ENCODE results near the gene FAM50A. TPM values are rescaled to one million over a fixed set of nuclear protein-coding genes. Genes with fewer than 3 reads are reported as not detected.

FAM50A gene
- total RNA-seq, 2 experiments from 2014 or later, result 40.9 to 50.0 TPM

- peak; percentile 54 for ATAC-seq
- Mint-ChIP-seq H3K36me3 (ENCODE audit: low read depth) (peaks cover 2% of the 10 kb centered on the region), H3K27me3 (no peaks in the 10 kb centered on the region), H3K27ac (peak within 1 kb of the TSS; percentile 91), H3K4me3 (peak within 1 kb of the TSS; percentile 88), H3K4me1 (peaks cover 5% of the 10 kb centered on the region), H3K9me3 (ENCODE audit: low read depth) (no peaks in the 10 kb centered on the region)
- ChIA-PET POLR2A (no interaction called here), CTCF (interaction anchor here (0.7 to 0.8 kb wide), 3 partner anchors 15 to 76 kb away, joined by 3 to 4 read pairs (median 3); partner anchors contain the start of gene FAM50A)
- intact Hi-C loops (cut with DNase I, micrococcal nuclease), result loop anchor here in 1 of 2 experiments (1.0 to 5.0 kb wide), 3 partner anchors 22 to 46 kb away; partner anchors contain the start of genes GDI1, SLC10A3 and TAFAZZIN
- peak; percentile 66 for DNase-seq
These were observed 14.4 kb downstream of the FAM50A start, which contains the start of gene PLXNA3 for GRCh38 chrX:154458116-154458953. TSS of gene PLXNA3 (plus strand) at chrX:154458281. CDS start at chrX:154460184, 1,903 bp downstream.

- Mint-ChIP-seq H3K9me3 (ENCODE audit: low read depth) (no peaks in the 10 kb centered on the region), H3K4me1 (peaks cover 5% of the 10 kb centered on the region), H3K4me3 (peak overlapping the region; percentile 75), H3K36me3 (ENCODE audit: low read depth) (peaks cover 2% of the 10 kb centered on the region), H3K27me3 (no peaks in the 10 kb centered on the region), H3K27ac (peak overlapping the region; percentile 19)
- peak; percentile 67 for ATAC-seq
- peak; percentile 38 for DNase-seq
- CTCF ChIA-PET, result interaction anchor here (0.7 to 0.8 kb wide), 4 partner anchors 16 to 75 kb away, joined by 3 to 4 read pairs (median 3); partner anchors contain the start of gene FAM50A
- intact Hi-C loops (cut with DNase I, micrococcal nuclease), result loop anchor here in 1 of 2 experiments (1.0 to 5.0 kb wide), 3 partner anchors 22 to 47 kb away; partner anchors contain the start of genes GDI1, SLC10A3 and TAFAZZIN
- POLR2A ChIA-PET, result no interaction called here
These were observed 15.2 kb downstream of the FAM50A start for GRCh38 chrX:154458954-154459778.

- Mint-ChIP-seq H3K36me3 (ENCODE audit: low read depth) (no peaks in the 10 kb centered on the region), H3K4me3 (no peak overlapping the region), H3K9me3 (ENCODE audit: low read depth) (no peaks in the 10 kb centered on the region), H3K4me1 (peaks cover 5% of the 10 kb centered on the region), H3K27me3 (no peaks in the 10 kb centered on the region), H3K27ac (no peak overlapping the region)
- intact Hi-C loops (cut with DNase I, micrococcal nuclease), result loop anchor here in 1 of 2 experiments (2.0 to 5.0 kb wide), 2 partner anchors 23 to 48 kb away; partner anchors contain the start of genes GDI1 and TAFAZZIN
- DNase-seq (no peak), ATAC-seq (no peak)
- CTCF ChIA-PET, result interaction anchor here (1.1 kb wide), 1 partner anchor 40 kb away, joined by 4 read pairs; no protein-coding TSS in a partner anchor
- POLR2A ChIA-PET, result no interaction called here
These were observed 15.9 kb downstream of the FAM50A start for GRCh38 chrX:154459832-154460231.

GRCh38 chrX:154460326-154460725 is 16.4 kb downstream of the FAM50A start:
- peaks cover 5% of the 10 kb centered on the region for H3K4me1 Mint-ChIP-seq
- H3K4me3 Mint-ChIP-seq, result no peak overlapping the region
- no peaks in the 10 kb centered on the region for H3K27me3 Mint-ChIP-seq
- no peak for ATAC-seq
- no peak overlapping the region for H3K27ac Mint-ChIP-seq
- CTCF ChIA-PET, result interaction anchor here (1.0 to 1.1 kb wide), 2 partner anchors 18 to 39 kb away, joined by 3 to 4 read pairs; no protein-coding TSS in a partner anchor
- no peaks in the 10 kb centered on the region for H3K36me3 Mint-ChIP-seq (ENCODE audit: low read depth)
- POLR2A ChIA-PET, result interaction anchor here (0.5 kb wide), 1 partner anchor 396 kb away, joined by 3 read pairs; no protein-coding TSS in a partner anchor
- no peaks in the 10 kb centered on the region for H3K9me3 Mint-ChIP-seq (ENCODE audit: low read depth)
- intact Hi-C loops (cut with DNase I, micrococcal nuclease), result no loop called here
- DNase-seq, result no peak

GRCh38 chrX:154462396-154462795 is 18.5 kb downstream of the FAM50A start:
- Mint-ChIP-seq H3K36me3 (ENCODE audit: low read depth) (no peaks in the 10 kb centered on the region), H3K4me3 (no peak overlapping the region)

GRCh38 chrX:154463611-154464220 is 19.8 kb downstream of the FAM50A start:
- ATAC-seq (no peak), DNase-seq (no peak)
- ChIA-PET POLR2A (no interaction called here), CTCF (no interaction called here)
- intact Hi-C loops (cut with DNase I, micrococcal nuclease), result no loop called here
- Mint-ChIP-seq H3K36me3 (ENCODE audit: low read depth) (no peaks in the 10 kb centered on the region), H3K27me3 (no peaks in the 10 kb centered on the region), H3K4me3 (no peak overlapping the region), H3K4me1 (no peaks in the 10 kb centered on the region), H3K27ac (no peak overlapping the region), H3K9me3 (ENCODE audit: low read depth) (no peaks in the 10 kb centered on the region)

More at GRCh38 chrX:154462396-154462795, 18.5 kb downstream of the FAM50A start:
- no peak for DNase-seq
- Mint-ChIP-seq H3K9me3 (ENCODE audit: low read depth) (no peaks in the 10 kb centered on the region), H3K4me1 (peaks cover 2% of the 10 kb centered on the region), H3K27me3 (no peaks in the 10 kb centered on the region), H3K27ac (no peak overlapping the region)
- intact Hi-C loops (cut with DNase I, micrococcal nuclease), result no loop called here
- ATAC-seq, result no peak
- POLR2A ChIA-PET, result no interaction called here
- CTCF ChIA-PET, result interaction anchor here (0.8 kb wide), 1 partner anchor 27 kb away, joined by 3 read pairs; no protein-coding TSS in a partner anchor

GRCh38 chrX:154464806-154465365 is 20.9 kb downstream of the FAM50A start:
- Mint-ChIP-seq H3K27me3 (no peaks in the 10 kb centered on the region), H3K27ac (no peak overlapping the region), H3K4me3 (no peak overlapping the region), H3K36me3 (ENCODE audit: low read depth) (no peaks in the 10 kb centered on the region), H3K9me3 (ENCODE audit: low read depth) (no peaks in the 10 kb centered on the region), H3K4me1 (no peaks in the 10 kb centered on the region)
- CTCF ChIA-PET, result no interaction called here
- ATAC-seq (no peak), DNase-seq (no peak)
- POLR2A ChIA-PET, result no interaction called here
- intact Hi-C loops (cut with DNase I, micrococcal nuclease), result no loop called here

- intact Hi-C loops (cut with DNase I, micrococcal nuclease), result no loop called here
- H3K4me1 Mint-ChIP-seq, result no peaks in the 10 kb centered on the region
- CTCF ChIA-PET, result no interaction called here
- no peak for ATAC-seq
- H3K9me3 Mint-ChIP-seq (ENCODE audit: low read depth), result no peaks in the 10 kb centered on the region
- DNase-seq, result no peak
- no peaks in the 10 kb centered on the region for H3K36me3 Mint-ChIP-seq (ENCODE audit: low read depth)
- no peak overlapping the region for H3K27ac Mint-ChIP-seq
- H3K27me3 Mint-ChIP-seq, result no peaks in the 10 kb centered on the region
- H3K4me3 Mint-ChIP-seq, result no peak overlapping the region
- POLR2A ChIA-PET, result no interaction called here
These were observed 21.7 kb downstream of the FAM50A start for GRCh38 chrX:154465601-154466000.

GRCh38 chrX:154466036-154466435 is 22.1 kb downstream of the FAM50A start:
- H3K4me1 Mint-ChIP-seq, result no peaks in the 10 kb centered on the region
- ATAC-seq (no peak), DNase-seq (no peak)
- no peaks in the 10 kb centered on the region for H3K27me3 Mint-ChIP-seq
- no peak overlapping the region for H3K4me3 Mint-ChIP-seq
- no peaks in the 10 kb centered on the region for H3K9me3 Mint-ChIP-seq (ENCODE audit: low read depth)
- no peak overlapping the region for H3K27ac Mint-ChIP-seq
- CTCF ChIA-PET, result no interaction called here
- intact Hi-C loops (cut with DNase I, micrococcal nuclease), result no loop called here
- POLR2A ChIA-PET, result no interaction called here
- H3K36me3 Mint-ChIP-seq (ENCODE audit: low read depth), result no peaks in the 10 kb centered on the region

- Mint-ChIP-seq H3K4me3 (no peak overlapping the region), H3K36me3 (ENCODE audit: low read depth) (peaks cover 3% of the 10 kb centered on the region), H3K27me3 (no peaks in the 10 kb centered on the region), H3K4me1 (no peaks in the 10 kb centered on the region), H3K27ac (no peak overlapping the region), H3K9me3 (ENCODE audit: low read depth) (no peaks in the 10 kb centered on the region)
- no peak for DNase-seq
- ChIA-PET POLR2A (no interaction called here), CTCF (no interaction called here)
- ATAC-seq, result no peak
- intact Hi-C loops (cut with DNase I, micrococcal nuclease), result no loop called here
These were observed 23.0 kb downstream of the FAM50A start for GRCh38 chrX:154466907-154467306.

- H3K36me3 Mint-ChIP-seq (ENCODE audit: low read depth), result peaks cover 3% of the 10 kb centered on the region
- POLR2A ChIA-PET, result no interaction called here
- no peaks in the 10 kb centered on the region for H3K27me3 Mint-ChIP-seq
- DNase-seq (no peak), ATAC-seq (no peak)
- H3K4me1 Mint-ChIP-seq, result no peaks in the 10 kb centered on the region
- no peak overlapping the region for H3K4me3 Mint-ChIP-seq
- CTCF ChIA-PET, result no interaction called here
- no peaks in the 10 kb centered on the region for H3K9me3 Mint-ChIP-seq (ENCODE audit: low read depth)
- H3K27ac Mint-ChIP-seq, result no peak overlapping the region
- intact Hi-C loops (cut with DNase I, micrococcal nuclease), result no loop called here
These were observed 23.6 kb downstream of the FAM50A start for GRCh38 chrX:154467556-154467955.
